H9 (cell line): Measurements from ENCODE around the gene FBXW4. TPM values are rescaled to one million over a fixed set of nuclear protein-coding genes. Genes with fewer than 3 reads are reported as not detected.

Source experiments
- DNase-seq: peaks from one replicate; pipeline ENCODE4 v3.0.0-alpha.2; 2017
- H2AFZ ChIP-seq: one replicate; pipeline ENCODE4 v1.6.1; 2013; ENCODE audit warnings: mild to moderate bottlenecking, low read length, control low read depth, moderate library complexity
- H2AK5ac ChIP-seq: 2 replicates; pipeline ENCODE4 v1.6.1; 2013; ENCODE audit warnings: low read length, control low read depth, mixed read lengths; ENCODE audit not compliant: insufficient read length
- H2BK120ac ChIP-seq: one replicate; pipeline ENCODE4 v1.6.1; 2013; ENCODE audit warnings: low read depth, mild to moderate bottlenecking, low read length, control low read depth, inconsistent platforms; ENCODE audit not compliant: poor library complexity, severe bottlenecking
- H2BK12ac ChIP-seq: 2 replicates; pipeline ENCODE4 v1.6.1; 2013; ENCODE audit warnings: low read length, control low read depth, mixed read lengths, low read depth; ENCODE audit not compliant: insufficient read length
- H2BK15ac ChIP-seq: 2 replicates; pipeline ENCODE4 v1.6.1; 2013; ENCODE audit warnings: low read depth, low read length, control low read depth
- H2BK20ac ChIP-seq: one replicate; pipeline ENCODE4 v1.6.1; 2013; ENCODE audit warnings: low read depth, mild to moderate bottlenecking, low read length, control low read depth, inconsistent platforms; ENCODE audit not compliant: poor library complexity, severe bottlenecking
- H2BK5ac ChIP-seq: 2 replicates; pipeline ENCODE4 v1.6.1; 2013; ENCODE audit warnings: low read length, control low read depth, mixed read lengths; ENCODE audit not compliant: insufficient read length
- H3K14ac ChIP-seq: 2 replicates; pipeline ENCODE4 v1.6.1; 2013; ENCODE audit warnings: low read length, control low read depth; ENCODE audit not compliant: insufficient read depth
- H3K18ac ChIP-seq: 2 replicates; pipeline ENCODE4 v1.6.1; 2013; ENCODE audit warnings: low read depth, mild to moderate bottlenecking, mixed read lengths, low read length, control low read depth; ENCODE audit not compliant: insufficient read length
- H3K23ac ChIP-seq: 2 replicates; pipeline ENCODE4 v1.6.1; 2013; ENCODE audit warnings: low read length, control low read depth, mixed read lengths, low read depth; ENCODE audit not compliant: insufficient read length
- H3K23me2 ChIP-seq: 2 replicates; pipeline ENCODE4 v1.6.1; 2013; ENCODE audit warnings: low read depth, mild to moderate bottlenecking, mixed read lengths, low read length, control low read depth; ENCODE audit not compliant: insufficient read length, poor library complexity, severe bottlenecking
- H3K27ac ChIP-seq: 2 replicates; pipeline ENCODE4 v1.5.1; 2013; ENCODE audit warnings: low read length, control low read depth, mixed read lengths, low read depth; ENCODE audit not compliant: insufficient read length
- H3K27me3 ChIP-seq: 2 replicates; pipeline ENCODE4 v1.6.1; 2013; ENCODE audit warnings: low read length, control low read depth, inconsistent platforms; ENCODE audit not compliant: insufficient read depth
- H3K4ac ChIP-seq: 2 replicates; pipeline ENCODE4 v1.6.1; 2013; ENCODE audit warnings: low read depth, mild to moderate bottlenecking, control low read depth, inconsistent platforms, low read length, moderate library complexity
- H3K4me1 ChIP-seq: 2 replicates; pipeline ENCODE4 v1.6.1; 2013; ENCODE audit warnings: low read length, control low read depth, inconsistent platforms; ENCODE audit not compliant: insufficient read depth
- H3K4me2 ChIP-seq: 2 replicates; pipeline ENCODE4 v1.6.1; 2013; ENCODE audit warnings: low read length, control low read depth, mixed read lengths; ENCODE audit not compliant: insufficient read length, insufficient read depth
- H3K56ac ChIP-seq: 2 replicates; pipeline ENCODE4 v1.6.1; 2013; ENCODE audit warnings: low read depth, mild to moderate bottlenecking, mixed read lengths, low read length, control low read depth; ENCODE audit not compliant: insufficient read length
- H3K79me1 ChIP-seq: 2 replicates; pipeline ENCODE4 v1.6.1; 2013; ENCODE audit warnings: low read depth, mild to moderate bottlenecking, moderate library complexity, low read length, control low read depth, inconsistent platforms; ENCODE audit not compliant: insufficient read depth, poor library complexity, severe bottlenecking
- H3K79me2 ChIP-seq: 2 replicates; pipeline ENCODE4 v1.6.1; 2013; ENCODE audit warnings: low read length, control low read depth, inconsistent platforms; ENCODE audit not compliant: insufficient read depth
- H3K9ac ChIP-seq: 2 replicates; pipeline ENCODE4 v1.6.1; 2013; ENCODE audit warnings: low read length, control low read depth, mixed read lengths; ENCODE audit not compliant: insufficient read length; ENCODE audit errors: extremely low read depth
- H3K9me3 ChIP-seq: one replicate; pipeline ENCODE4 v1.6.1; 2013; ENCODE audit warnings: low read depth, low read length, inconsistent platforms; ENCODE audit not compliant: control insufficient read depth
- H3T11ph ChIP-seq: one replicate; pipeline ENCODE4 v1.6.1; 2013; ENCODE audit warnings: mild to moderate bottlenecking, low read length, control low read depth, inconsistent platforms
- H4K20me1 ChIP-seq: one replicate; pipeline ENCODE4 v1.6.1; 2013; ENCODE audit not compliant: control insufficient read depth, insufficient read length, insufficient read depth
- H4K5ac ChIP-seq: 2 replicates; pipeline ENCODE4 v1.6.1; 2013; ENCODE audit warnings: low read depth, mild to moderate bottlenecking, mixed read lengths, low read length, control low read depth; ENCODE audit not compliant: insufficient read length
- H4K8ac ChIP-seq: replicated peaks from 2 replicates; pipeline ENCODE4 v1.6.1; 2013; ENCODE audit warnings: low read length, control low read depth, mixed read lengths, low read depth; ENCODE audit not compliant: insufficient read length
- H4K91ac ChIP-seq: 2 replicates; pipeline ENCODE4 v1.6.1; 2013; ENCODE audit warnings: low read depth, mild to moderate bottlenecking, moderate library complexity, mixed read lengths, low read length, control low read depth; ENCODE audit not compliant: insufficient read length
- H3K27ac Mint-ChIP-seq, 3 experiments: 2 replicates in 2 of 3; 3 replicates in 1 of 3; pipeline ENCODE4 v1.8.0; 2020 to 2021; ENCODE audit warnings: mixed read lengths in 3 of 3, mild to moderate bottlenecking in 1 of 3, moderate library complexity in 1 of 3
- H3K27me3 Mint-ChIP-seq: 2 replicates; pipeline ENCODE4 v1.8.0; 2021; ENCODE audit warnings: low read depth, mild to moderate bottlenecking, moderate library complexity, mixed read lengths
- H3K36me3 Mint-ChIP-seq, 3 experiments: 2 replicates in 2 of 3; 3 replicates in 1 of 3; pipeline ENCODE4 v1.8.0; 2020 to 2021; ENCODE audit warnings: low read depth in 3 of 3, mixed read lengths in 3 of 3; ENCODE audit not compliant: insufficient read depth in 1 of 3
- H3K4me1 Mint-ChIP-seq, 2 experiments: 2 replicates each; pipeline ENCODE4 v1.8.0; 2020; ENCODE audit warnings: mixed read lengths in 2 of 2
- H3K4me3 Mint-ChIP-seq, 2 experiments: 2 replicates in 1 of 2; 3 replicates in 1 of 2; pipeline ENCODE4 v1.8.0; 2020 to 2021; ENCODE audit warnings: mild to moderate bottlenecking in 2 of 2, mixed read lengths in 2 of 2, moderate library complexity in 1 of 2
- H3K9me3 Mint-ChIP-seq, 2 experiments: 2 replicates in 1 of 2; 3 replicates in 1 of 2; pipeline ENCODE4 v1.8.0; 2020; ENCODE audit warnings: mild to moderate bottlenecking in 2 of 2, mixed read lengths in 2 of 2, moderate library complexity in 1 of 2
- WGBS: extraction: QIAGEN DNeasy Blood & Tissue Kit; methylation state at CpG from one replicate; pipeline ENCODE4 v1.1.7; 2013; ENCODE audit warnings: missing lambda C conversion rate, low lambda C conversion rate, mixed read lengths; ENCODE audit not compliant: insufficient read length; ENCODE audit errors: extremely low coverage; 5-methylcytosine and 5-hydroxymethylcytosine counted together
- total RNA-seq: library from RNA; stranded (reverse); gene quantifications from 2 replicates; pipeline ENCODE4 v1.2.1, GENCODE V29; 2021
- TF ChIP-seq, protein P1 (sequence below): fragments of 200-600 bp; sonication (generic); conservative IDR thresholded peaks from 3 replicates; pipeline ENCODE4 v1.8.0; 2021; ENCODE audit warnings: antibody characterized with exemption, mild to moderate bottlenecking

FBXW4 gene
- total RNA-seq, 1 experiment from 2014 or later = 41.6 TPM

DNA sequence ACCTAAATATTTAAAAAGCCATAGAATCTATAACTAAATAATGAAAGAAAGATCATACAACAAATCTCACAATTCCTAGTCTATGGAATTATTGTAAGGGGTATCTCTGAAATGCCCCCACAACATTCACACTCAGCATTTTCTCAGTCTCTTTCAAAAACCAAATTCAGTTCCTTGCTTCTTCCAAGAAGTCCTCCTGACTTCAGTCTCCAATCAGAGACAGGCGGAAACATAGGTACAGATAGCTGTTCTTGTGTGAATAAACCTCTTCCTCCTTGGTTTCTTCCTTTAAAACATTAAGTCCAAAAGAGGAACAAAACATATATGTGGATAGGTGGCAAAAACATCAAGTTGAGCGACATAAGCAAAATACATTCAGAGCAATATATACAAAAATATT, 13.9 kb upstream of the FBXW4 start:
- no peak overlapping the region for H4K8ac ChIP-seq
- H2BK5ac ChIP-seq = no peak overlapping the region
- no peak overlapping the region for H3K9ac ChIP-seq
- DNase-seq = no peak
- Mint-ChIP-seq H3K36me3 (no peaks in the 10 kb centered on the region), H3K4me1 (peaks cover 10 to 11% of the 10 kb centered on the region in 2 experiments), H3K27me3 (peaks cover 5% of the 10 kb centered on the region), H3K4me3 (no peak overlapping the region), H3K27ac (no peak overlapping the region), H3K9me3 (no peaks in the 10 kb centered on the region)
- no peak overlapping the region for H2BK15ac ChIP-seq
- no peaks in the 10 kb centered on the region for H3K4me1 ChIP-seq
- H3K27ac ChIP-seq = no peak overlapping the region
- H2BK20ac ChIP-seq = no peak overlapping the region
- no peak overlapping the region for H3K4me2 ChIP-seq
- no peaks in the 10 kb centered on the region for H3K27me3 ChIP-seq
- H3K56ac ChIP-seq = no peak overlapping the region
- H3K79me1 ChIP-seq = no peaks in the 10 kb centered on the region
- no peak overlapping the region for H4K91ac ChIP-seq
- H3K9me3 ChIP-seq = no peaks in the 10 kb centered on the region
- H3K23me2 ChIP-seq = no peaks in the 10 kb centered on the region
- no peak overlapping the region for H2BK120ac ChIP-seq
- no peak overlapping the region for H3K4ac ChIP-seq
- no peak overlapping the region for H4K5ac ChIP-seq
- no peak overlapping the region for H3K18ac ChIP-seq
- no peak overlapping the region for H2BK12ac ChIP-seq
- TF ChIP-seq, protein P1, sequence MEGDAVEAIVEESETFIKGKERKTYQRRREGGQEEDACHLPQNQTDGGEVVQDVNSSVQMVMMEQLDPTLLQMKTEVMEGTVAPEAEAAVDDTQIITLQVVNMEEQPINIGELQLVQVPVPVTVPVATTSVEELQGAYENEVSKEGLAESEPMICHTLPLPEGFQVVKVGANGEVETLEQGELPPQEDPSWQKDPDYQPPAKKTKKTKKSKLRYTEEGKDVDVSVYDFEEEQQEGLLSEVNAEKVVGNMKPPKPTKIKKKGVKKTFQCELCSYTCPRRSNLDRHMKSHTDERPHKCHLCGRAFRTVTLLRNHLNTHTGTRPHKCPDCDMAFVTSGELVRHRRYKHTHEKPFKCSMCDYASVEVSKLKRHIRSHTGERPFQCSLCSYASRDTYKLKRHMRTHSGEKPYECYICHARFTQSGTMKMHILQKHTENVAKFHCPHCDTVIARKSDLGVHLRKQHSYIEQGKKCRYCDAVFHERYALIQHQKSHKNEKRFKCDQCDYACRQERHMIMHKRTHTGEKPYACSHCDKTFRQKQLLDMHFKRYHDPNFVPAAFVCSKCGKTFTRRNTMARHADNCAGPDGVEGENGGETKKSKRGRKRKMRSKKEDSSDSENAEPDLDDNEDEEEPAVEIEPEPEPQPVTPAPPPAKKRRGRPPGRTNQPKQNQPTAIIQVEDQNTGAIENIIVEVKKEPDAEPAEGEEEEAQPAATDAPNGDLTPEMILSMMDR = no peak
- WGBS = no CpG with 5 or more reads among the region's 2 CpGs
- H3K14ac ChIP-seq = no peak overlapping the region
- no peaks in the 10 kb centered on the region for H4K20me1 ChIP-seq
- H3K79me2 ChIP-seq = no peaks in the 10 kb centered on the region
- H3T11ph ChIP-seq = no peak overlapping the region
- no peak overlapping the region for H2AFZ ChIP-seq
- H2AK5ac ChIP-seq = no peak overlapping the region
- no peak overlapping the region for H3K23ac ChIP-seq
